CD4-positive, alpha-beta memory T cell (primary cell): Measurements from ENCODE around the gene HS3ST4. TPM values are rescaled to one million over a fixed set of nuclear protein-coding genes. Genes with fewer than 3 reads are reported as not detected.

Experiments
- CTCF ChIA-PET: fragments of 350-600 bp; sonication (Branson Sonifier 250); formaldehyde crosslinking; loops from one replicate; lab custom pipeline; 2021; ENCODE audit warnings: inconsistent platforms; ENCODE audit not compliant: partially characterized antibody; lab: Charles Lee
- POLR2A ChIA-PET: fragments of 350-600 bp; sonication (Branson Sonifier 250); formaldehyde crosslinking; loops from one replicate; lab custom pipeline; 2021; ENCODE audit not compliant: partially characterized antibody; lab: Charles Lee
- DNase-seq, 5 donors: peaks; one replicate each; pipeline versions ENCODE4 v3.0.0 to v3.0.0-alpha.2; 2020 to 2022; ENCODE audit warnings: mixed read lengths in 1 of 5
- H3K27ac ChIP-seq: one replicate; pipeline ENCODE4 v1.7.0; 2013; ENCODE audit warnings: low read depth, low read length
- H3K27me3 ChIP-seq: 2 replicates; pipeline ENCODE4 v1.7.0; 2013; ENCODE audit warnings: mild to moderate bottlenecking, low read length, moderate library complexity; ENCODE audit not compliant: insufficient read depth
- H3K36me3 ChIP-seq: 2 replicates; pipeline ENCODE4 v1.7.0; 2013; ENCODE audit warnings: mild to moderate bottlenecking, low read length, moderate library complexity; ENCODE audit not compliant: insufficient read depth
- H3K4me1 ChIP-seq: 2 replicates; pipeline ENCODE4 v1.7.0; 2013; ENCODE audit warnings: mild to moderate bottlenecking, low read length, moderate library complexity; ENCODE audit not compliant: insufficient read depth
- H3K4me3 ChIP-seq, 2 donors: one replicate each; pipeline ENCODE4 v1.7.0; 2013; ENCODE audit warnings: low read length in 2 of 2, mild to moderate bottlenecking in 1 of 2
- H3K9me3 ChIP-seq, 2 donors: one replicate each; pipeline ENCODE4 v1.7.0; 2013; ENCODE audit warnings: low read length in 2 of 2, control low read depth in 1 of 2; ENCODE audit not compliant: control insufficient read depth in 1 of 2
- H3K27ac Mint-ChIP-seq, 7 donors: one replicate each; pipeline ENCODE4 v1.8.0; 2020 to 2021; ENCODE audit warnings: mixed read lengths in 7 of 7, mild to moderate bottlenecking in 6 of 7, inconsistent platforms in 3 of 7, moderate library complexity in 3 of 7
- H3K27me3 Mint-ChIP-seq, 2 donors: one replicate each; pipeline ENCODE4 v1.8.0; 2020 to 2021; ENCODE audit warnings: mixed read lengths in 2 of 2
- H3K36me3 Mint-ChIP-seq, 2 donors: one replicate each; pipeline ENCODE4 v1.8.0; 2020 to 2021; ENCODE audit warnings: mixed read lengths in 2 of 2, inconsistent platforms in 1 of 2, mild to moderate bottlenecking in 1 of 2
- H3K4me1 Mint-ChIP-seq, 4 donors: one replicate each; pipeline ENCODE4 v1.8.0; 2020 to 2021; ENCODE audit warnings: mixed read lengths in 4 of 4, mild to moderate bottlenecking in 1 of 4
- H3K4me3 Mint-ChIP-seq, 8 donors: one replicate each; pipeline ENCODE4 v1.8.0; 2020 to 2021; ENCODE audit warnings: mixed read lengths in 8 of 8, mild to moderate bottlenecking in 7 of 8, moderate library complexity in 6 of 8, inconsistent platforms in 3 of 8
- H3K9me3 Mint-ChIP-seq, 8 donors: one replicate each; pipeline ENCODE4 v1.8.0; 2020 to 2021; ENCODE audit warnings: mixed read lengths in 8 of 8, mild to moderate bottlenecking in 5 of 8, inconsistent platforms in 3 of 8, moderate library complexity in 1 of 8
- intact Hi-C: fragments of 100-400 bp; cut with micrococcal nuclease; formaldehyde crosslinking; loops from one replicate; pipeline ENCODE4 v1.15.1; 2023
- polyA plus RNA-seq, 2 donors: library from polyadenylated mRNA; unstranded; fragments of 300-500 nt; fragmentation: Illumina TruSeq; gene quantifications; one replicate each; pipeline ENCODE4 v1.2.3, GENCODE V29; 2021
- total RNA-seq, 2 experiments: library from RNA; stranded (reverse); gene quantifications; one replicate each; pipeline ENCODE4 v1.2.3, GENCODE V29; 2021

The HS3ST4 gene
- total and polyA plus RNA-seq, 4 experiments from 2014 or later = not detected

- H3K27me3 ChIP-seq = no peaks in the 10 kb centered on the region
- H3K36me3 ChIP-seq = no peaks in the 10 kb centered on the region
- no peak overlapping the region for H3K27ac ChIP-seq
- intact Hi-C loops = no loop called here
- no peaks in the 10 kb centered on the region for H3K4me1 ChIP-seq
- no peaks in the 10 kb centered on the region for H3K9me3 ChIP-seq
- no peak for DNase-seq
- H3K9me3 Mint-ChIP-seq = peaks cover 0 to 5% (median 2%) of the 10 kb centered on the region in 8 donors
- ChIA-PET POLR2A (no interaction called here), CTCF (interaction anchor here (1.2 kb wide), 1 partner anchor 34 kb away, joined by 3 read pairs; no protein-coding TSS in a partner anchor)
- H3K27ac Mint-ChIP-seq = no peak overlapping the region
- H3K4me3 Mint-ChIP-seq = no peak overlapping the region
- H3K36me3 Mint-ChIP-seq = no peaks in the 10 kb centered on the region
- H3K4me3 ChIP-seq = no peak overlapping the region
- H3K4me1 Mint-ChIP-seq = no peaks in the 10 kb centered on the region
- peaks cover 4% of the 10 kb centered on the region in 2 donors for H3K27me3 Mint-ChIP-seq
Observed at GRCh38 chr16:25872369-25873070, 180.8 kb downstream of the HS3ST4 start.

DNA sequence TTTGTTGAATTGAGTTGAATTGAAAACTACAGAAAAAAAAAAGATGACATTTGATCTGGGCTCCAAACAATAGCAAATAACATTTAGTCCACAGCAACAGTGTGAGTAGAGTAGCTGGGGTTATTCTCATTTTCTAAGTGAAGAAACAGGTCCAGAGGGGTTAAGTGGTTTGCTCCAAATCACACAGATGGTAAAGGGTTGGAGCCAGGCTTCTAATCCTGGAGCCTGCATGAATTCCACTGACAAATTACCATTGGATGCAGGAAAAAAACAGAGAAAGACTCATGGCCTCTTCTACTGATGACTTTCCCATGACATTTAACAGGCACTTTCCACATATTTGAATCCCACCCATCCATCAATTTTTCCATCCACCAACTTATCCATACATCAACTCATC, 182.4 kb downstream of the HS3ST4 start:
- POLR2A ChIA-PET = no interaction called here
- Mint-ChIP-seq H3K4me1 (no peaks in the 10 kb centered on the region), H3K27ac (no peak overlapping the region), H3K4me3 (no peak overlapping the region), H3K27me3 (peaks cover 4 to 5% of the 10 kb centered on the region in 2 donors), H3K9me3 (peaks cover 0 to 5% (median 2%) of the 10 kb centered on the region in 8 donors), H3K36me3 (no peaks in the 10 kb centered on the region)
- no peaks in the 10 kb centered on the region for H3K9me3 ChIP-seq
- CTCF ChIA-PET = no interaction called here
- DNase-seq = no peak
- H3K36me3 ChIP-seq = no peaks in the 10 kb centered on the region
- H3K4me1 ChIP-seq = no peaks in the 10 kb centered on the region
- H3K27ac ChIP-seq = no peak overlapping the region
- no peak overlapping the region for H3K4me3 ChIP-seq
- H3K27me3 ChIP-seq = no peaks in the 10 kb centered on the region
- intact Hi-C loops = no loop called here

- Mint-ChIP-seq H3K9me3 (peaks cover 0 to 5% (median 2%) of the 10 kb centered on the region in 8 donors), H3K4me3 (no peak overlapping the region), H3K27me3 (peaks cover 3 to 10% of the 10 kb centered on the region in 2 donors), H3K36me3 (no peaks in the 10 kb centered on the region), H3K27ac (no peak overlapping the region), H3K4me1 (no peaks in the 10 kb centered on the region)
- H3K27me3 ChIP-seq = no peaks in the 10 kb centered on the region
- no peak overlapping the region for H3K27ac ChIP-seq
- no peaks in the 10 kb centered on the region for H3K36me3 ChIP-seq
- no peaks in the 10 kb centered on the region for H3K9me3 ChIP-seq
- intact Hi-C loops = no loop called here
- CTCF ChIA-PET = no interaction called here
- POLR2A ChIA-PET = no interaction called here
- no peak overlapping the region for H3K4me3 ChIP-seq
- H3K4me1 ChIP-seq = no peaks in the 10 kb centered on the region
- DNase-seq = no peak
Observed at GRCh38 chr16:25875956-25876598, 184.3 kb downstream of the HS3ST4 start.

- H3K4me3 Mint-ChIP-seq = no peak overlapping the region
- ChIA-PET CTCF (no interaction called here), POLR2A (no interaction called here)
- Histone ChIP-seq H3K27me3 (no peaks in the 10 kb centered on the region), H3K27ac (no peak overlapping the region), H3K9me3 (no peaks in the 10 kb centered on the region), H3K4me3 (no peak overlapping the region), H3K4me1 (no peaks in the 10 kb centered on the region), H3K36me3 (no peaks in the 10 kb centered on the region)
- no peak for DNase-seq
- H3K27me3 Mint-ChIP-seq = peaks cover 3 to 10% of the 10 kb centered on the region in 2 donors
- peaks cover 0 to 5% (median 2%) of the 10 kb centered on the region in 8 donors for H3K9me3 Mint-ChIP-seq
- intact Hi-C loops = no loop called here
- no peaks in the 10 kb centered on the region for H3K4me1 Mint-ChIP-seq
- H3K27ac Mint-ChIP-seq = no peak overlapping the region
- no peaks in the 10 kb centered on the region for H3K36me3 Mint-ChIP-seq
Observed at GRCh38 chr16:25877103-25877502, 185.3 kb downstream of the HS3ST4 start.

DNA sequence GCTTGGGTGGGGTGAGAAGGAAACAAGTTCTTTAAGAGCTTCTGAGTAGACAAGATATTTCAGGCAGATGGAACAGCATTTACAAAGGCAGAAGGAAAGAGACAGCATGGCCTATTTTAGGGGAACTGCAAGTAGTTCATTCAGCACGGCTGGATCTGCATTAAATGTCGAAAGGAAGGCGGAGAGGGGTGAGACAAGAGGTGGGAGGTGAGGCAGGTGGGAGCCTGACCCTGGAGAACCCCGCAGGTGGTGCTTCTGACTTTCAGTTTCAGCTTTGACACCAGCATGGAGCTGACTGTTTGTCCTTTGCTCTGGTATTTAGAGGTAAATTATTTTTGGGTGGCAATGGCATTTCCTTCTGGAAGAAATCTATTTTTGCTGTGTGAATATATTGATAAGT, 194.8 kb downstream of the HS3ST4 start:
- ChIA-PET CTCF (no interaction called here), POLR2A (no interaction called here)
- Mint-ChIP-seq H3K9me3 (peaks cover 0 to 18% (median 4%) of the 10 kb centered on the region in 8 donors), H3K27ac (no peak overlapping the region), H3K4me3 (no peak overlapping the region), H3K27me3 (peaks cover 4 to 10% of the 10 kb centered on the region in 2 donors), H3K4me1 (no peaks in the 10 kb centered on the region), H3K36me3 (no peaks in the 10 kb centered on the region)
- intact Hi-C loops = no loop called here
- Histone ChIP-seq H3K4me3 (no peak overlapping the region), H3K9me3 (no peaks in the 10 kb centered on the region), H3K27ac (no peak overlapping the region), H3K4me1 (no peaks in the 10 kb centered on the region), H3K27me3 (no peaks in the 10 kb centered on the region), H3K36me3 (no peaks in the 10 kb centered on the region)
- no peak for DNase-seq

GRCh38 chr16:25888868-25889267, 197.1 kb downstream of the HS3ST4 start:
- POLR2A ChIA-PET = no interaction called here
- Mint-ChIP-seq H3K27me3 (peaks cover 4 to 10% of the 10 kb centered on the region in 2 donors), H3K4me3 (no peak overlapping the region), H3K36me3 (no peaks in the 10 kb centered on the region), H3K27ac (no peak overlapping the region), H3K9me3 (peaks cover 0 to 18% (median 4%) of the 10 kb centered on the region in 8 donors), H3K4me1 (no peaks in the 10 kb centered on the region)
- no peaks in the 10 kb centered on the region for H3K4me1 ChIP-seq
- no peaks in the 10 kb centered on the region for H3K36me3 ChIP-seq
- H3K9me3 ChIP-seq = no peaks in the 10 kb centered on the region
- H3K27me3 ChIP-seq = no peaks in the 10 kb centered on the region
- CTCF ChIA-PET = no interaction called here
- no peak overlapping the region for H3K4me3 ChIP-seq
- H3K27ac ChIP-seq = no peak overlapping the region
- intact Hi-C loops = no loop called here
- DNase-seq = no peak

DNA sequence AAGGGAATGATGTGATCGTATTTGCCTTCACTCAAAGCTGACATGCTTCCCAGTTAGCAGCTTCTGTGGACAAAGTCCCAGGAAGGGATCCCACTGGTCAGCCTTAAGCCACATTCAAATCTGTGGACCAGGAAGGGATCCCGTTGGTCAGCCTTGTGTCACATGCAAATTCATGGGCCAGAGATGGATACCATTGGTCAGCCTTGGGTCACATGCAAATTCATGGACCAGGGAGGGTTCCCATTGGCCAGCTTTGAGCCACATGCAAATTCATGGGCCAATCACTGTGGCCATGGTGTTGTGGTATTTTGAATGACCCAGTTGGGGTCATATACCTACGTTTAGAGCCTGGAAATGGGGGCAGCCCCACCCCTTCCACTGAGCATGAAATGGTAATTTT, 201.6 kb downstream of the HS3ST4 start:
- H3K27ac Mint-ChIP-seq = no peak overlapping the region
- peaks cover 8 to 11% of the 10 kb centered on the region in 2 donors for H3K27me3 Mint-ChIP-seq
- Histone ChIP-seq H3K36me3 (no peaks in the 10 kb centered on the region), H3K27ac (no peak overlapping the region), H3K9me3 (no peaks in the 10 kb centered on the region), H3K27me3 (no peaks in the 10 kb centered on the region), H3K4me1 (no peaks in the 10 kb centered on the region), H3K4me3 (no peak overlapping the region)
- POLR2A ChIA-PET = no interaction called here
- H3K4me3 Mint-ChIP-seq = no peak overlapping the region
- no peaks in the 10 kb centered on the region for H3K36me3 Mint-ChIP-seq
- CTCF ChIA-PET = no interaction called here
- intact Hi-C loops = no loop called here
- H3K4me1 Mint-ChIP-seq = no peaks in the 10 kb centered on the region
- DNase-seq = no peak
- peaks cover 0 to 18% (median 4%) of the 10 kb centered on the region in 8 donors for H3K9me3 Mint-ChIP-seq
